SJCRH30 (cell line): ENCODE measurements around the gene TXNIP. TPM values are rescaled to one million over a fixed set of nuclear protein-coding genes. Genes with fewer than 3 reads are reported as not detected.

Experiments
- DNase-seq, 2 experiments: peaks; one replicate each; pipeline ENCODE4 v3.0.0-alpha.2; 2015 to 2020
- H3K27ac ChIP-seq: fragments of 250-450 bp; sonication (Bioruptor Pico); 2 replicates; pipeline ENCODE4 v1.5.1; 2020; ENCODE audit warnings: mild to moderate bottlenecking, moderate library complexity
- H3K27me3 ChIP-seq: fragments of 250-450 bp; sonication (Bioruptor Pico); 2 replicates; pipeline ENCODE4 v1.5.1; 2020; ENCODE audit warnings: mild to moderate bottlenecking, moderate library complexity
- H3K36me3 ChIP-seq: fragments of 250-450 bp; sonication (Bioruptor Pico); 2 replicates; pipeline ENCODE4 v1.5.1; 2020; ENCODE audit warnings: mild to moderate bottlenecking, moderate library complexity
- H3K4me1 ChIP-seq: fragments of 250-450 bp; sonication (Bioruptor Pico); 2 replicates; pipeline ENCODE4 v1.5.1; 2020; ENCODE audit warnings: mild to moderate bottlenecking, moderate library complexity
- H3K4me3 ChIP-seq: fragments of 250-450 bp; sonication (Bioruptor Pico); 2 replicates; pipeline ENCODE4 v1.5.1; 2020; ENCODE audit warnings: mild to moderate bottlenecking, moderate library complexity
- H3K9me3 ChIP-seq: fragments of 250-450 bp; sonication (Bioruptor Pico); replicated peaks from 2 replicates; pipeline ENCODE4 v1.5.1; 2020; ENCODE audit warnings: mild to moderate bottlenecking, moderate library complexity
- total RNA-seq: library from RNA; depleted of rRNA; stranded (reverse); fragments of >200 nt; shearing (Covaris generic); gene quantifications from 2 replicates; pipeline ENCODE4 v1.2.3, GENCODE V29; 2014

TXNIP gene
- total RNA-seq, 1 experiment from 2014 or later, result 177 TPM

- DNase-seq, result no peak
- no peaks in the 10 kb centered on the region for H3K27me3 ChIP-seq
- no peak overlapping the region for H3K27ac ChIP-seq
- peaks cover 11% of the 10 kb centered on the region for H3K4me1 ChIP-seq
- 0 out of 2 replicates have a peak, but pooled peaks cover 3% of the 10 kb centered on the region for H3K36me3 ChIP-seq
- H3K4me3 ChIP-seq, result no peak overlapping the region
- H3K9me3 ChIP-seq, result peaks cover 4% of the 10 kb centered on the region; the same call in 1 of the 2 replicates
Measured at GRCh38 chr1:145967288-145967687, 29.1 kb downstream of the TXNIP start.

GRCh38 chr1:145965119-145965744 lies 31.1 kb downstream of the TXNIP start:
- H3K4me1 ChIP-seq, result peaks cover 14% of the 10 kb centered on the region
- H3K27ac ChIP-seq, result no peak overlapping the region
- H3K36me3 ChIP-seq, result 0 out of 2 replicates have a peak, but pooled peaks cover 3% of the 10 kb centered on the region

GRCh38 chr1:145964328-145965118 lies 31.9 kb downstream of the TXNIP start, which contains the start of the genes ANKRD34A and POLR3GL:
Gene ANKRD34A (minus strand): TSS chr1:145964575. CDS start chr1:145961759, 2,816 bp downstream.
Gene POLR3GL (plus strand): TSS chr1:145964690. CDS start chr1:145974866, 10,176 bp downstream.
- Histone ChIP-seq H3K9me3 (peaks cover 4% of the 10 kb centered on the region; the same call in 1 of the 2 replicates), H3K27me3 (no peaks in the 10 kb centered on the region)

More at GRCh38 chr1:145965119-145965744, 31.1 kb downstream of the TXNIP start:
- DNase-seq, result no peak
- H3K9me3 ChIP-seq, result peaks cover 4% of the 10 kb centered on the region; the same call in 1 of the 2 replicates
- peak overlapping the region; percentile 64 for H3K4me3 ChIP-seq
- H3K27me3 ChIP-seq, result no peaks in the 10 kb centered on the region

GRCh38 chr1:145963265-145964019 lies 32.9 kb downstream of the TXNIP start:
- peak overlapping the region; percentile 64 for H3K4me3 ChIP-seq
- no peaks in the 10 kb centered on the region for H3K27me3 ChIP-seq
- peaks cover 4% of the 10 kb centered on the region; the same call in 1 of the 2 replicates for H3K9me3 ChIP-seq
- DNase-seq, result peak; percentile 47 to 67
- H3K4me1 ChIP-seq, result peaks cover 17% of the 10 kb centered on the region
- peak overlapping the region; percentile 36 for H3K27ac ChIP-seq
- 0 out of 2 replicates have a peak, but pooled peaks cover 3% of the 10 kb centered on the region for H3K36me3 ChIP-seq

More at GRCh38 chr1:145964328-145965118, 31.9 kb downstream of the TXNIP start, which contains the start of the genes ANKRD34A and POLR3GL:
- H3K4me1 ChIP-seq, result peaks cover 14% of the 10 kb centered on the region
- peak within 1 kb of the TSS; percentile 36 for H3K27ac ChIP-seq
- peak; percentile 88 to 91 for DNase-seq
- 0 out of 2 replicates have a peak, but pooled peaks cover 3% of the 10 kb centered on the region for H3K36me3 ChIP-seq
- H3K4me3 ChIP-seq, result peak within 1 kb of the TSS; percentile 64

DNA sequence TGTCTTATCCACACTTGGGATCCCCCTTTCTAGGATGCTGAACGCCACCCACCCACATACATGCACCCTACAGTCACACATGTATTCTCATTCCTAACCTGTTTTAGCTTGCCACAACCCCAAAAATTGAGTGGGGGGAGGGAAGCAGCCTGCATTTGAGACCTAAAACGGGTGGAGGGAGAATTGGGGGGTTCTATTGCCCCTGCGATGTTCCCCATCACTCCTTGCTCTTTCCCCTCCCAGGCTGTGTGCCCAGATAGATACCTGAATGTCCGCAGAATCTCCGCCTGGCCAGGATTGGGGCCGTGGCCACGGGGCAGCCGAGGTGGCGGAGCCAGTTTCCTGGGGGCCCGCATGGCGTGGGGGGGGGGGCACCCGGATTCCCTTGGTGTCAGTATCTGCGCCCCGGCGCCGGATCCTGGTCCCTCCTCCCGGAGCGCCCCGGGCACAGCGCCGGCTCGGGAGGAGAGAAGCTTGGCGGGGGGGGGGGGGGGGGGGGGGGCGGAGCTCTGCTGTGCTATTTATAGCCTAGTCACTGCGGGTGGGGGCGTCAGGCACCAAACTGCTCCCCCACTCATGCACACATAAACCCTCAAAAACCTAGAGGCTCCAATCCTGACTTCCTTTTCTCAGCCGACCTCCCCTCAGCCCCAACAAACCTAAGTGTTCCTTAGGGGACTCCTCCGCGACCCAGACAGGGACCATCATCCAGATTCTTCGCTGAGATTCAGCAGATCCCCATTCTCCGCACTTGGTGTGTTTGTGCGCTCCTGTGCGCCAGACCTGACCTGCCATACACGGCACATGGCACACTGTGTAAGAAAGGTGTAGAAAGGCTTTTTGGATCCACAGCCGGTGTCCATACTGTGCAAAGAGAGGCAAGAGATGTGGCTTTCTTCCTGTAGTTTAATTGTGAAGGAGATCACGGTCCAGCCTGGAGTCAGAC lies 33.9 kb downstream of the TXNIP start:
- H3K4me3 ChIP-seq, result peak overlapping the region; percentile 64
- DNase-seq, result peak in 1 of 2 experiments; percentile 42
- no peak overlapping the region for H3K27ac ChIP-seq
- H3K9me3 ChIP-seq, result no peaks in the 10 kb centered on the region; the same call in 1 of the 2 replicates
- H3K4me1 ChIP-seq, result peaks cover 19% of the 10 kb centered on the region
- H3K36me3 ChIP-seq, result no peaks in the 10 kb centered on the region
- H3K27me3 ChIP-seq, result no peaks in the 10 kb centered on the region

GRCh38 chr1:145961425-145962156 lies 34.8 kb downstream of the TXNIP start:
- no peak overlapping the region for H3K27ac ChIP-seq
- peaks cover 19% of the 10 kb centered on the region for H3K4me1 ChIP-seq
- no peaks in the 10 kb centered on the region for H3K9me3 ChIP-seq
- no peaks in the 10 kb centered on the region for H3K36me3 ChIP-seq
- H3K4me3 ChIP-seq, result peak overlapping the region; percentile 75
- DNase-seq, result no peak
- no peaks in the 10 kb centered on the region for H3K27me3 ChIP-seq

GRCh38 chr1:145961109-145961424 lies 35.3 kb downstream of the TXNIP start:
- DNase-seq, result no peak
- Histone ChIP-seq H3K4me3 (peak overlapping the region; percentile 75), H3K27me3 (no peaks in the 10 kb centered on the region), H3K36me3 (no peaks in the 10 kb centered on the region), H3K4me1 (peaks cover 19% of the 10 kb centered on the region), H3K27ac (peak overlapping the region; percentile 6; the same call in 1 of the 2 replicates), H3K9me3 (no peaks in the 10 kb centered on the region)

DNA sequence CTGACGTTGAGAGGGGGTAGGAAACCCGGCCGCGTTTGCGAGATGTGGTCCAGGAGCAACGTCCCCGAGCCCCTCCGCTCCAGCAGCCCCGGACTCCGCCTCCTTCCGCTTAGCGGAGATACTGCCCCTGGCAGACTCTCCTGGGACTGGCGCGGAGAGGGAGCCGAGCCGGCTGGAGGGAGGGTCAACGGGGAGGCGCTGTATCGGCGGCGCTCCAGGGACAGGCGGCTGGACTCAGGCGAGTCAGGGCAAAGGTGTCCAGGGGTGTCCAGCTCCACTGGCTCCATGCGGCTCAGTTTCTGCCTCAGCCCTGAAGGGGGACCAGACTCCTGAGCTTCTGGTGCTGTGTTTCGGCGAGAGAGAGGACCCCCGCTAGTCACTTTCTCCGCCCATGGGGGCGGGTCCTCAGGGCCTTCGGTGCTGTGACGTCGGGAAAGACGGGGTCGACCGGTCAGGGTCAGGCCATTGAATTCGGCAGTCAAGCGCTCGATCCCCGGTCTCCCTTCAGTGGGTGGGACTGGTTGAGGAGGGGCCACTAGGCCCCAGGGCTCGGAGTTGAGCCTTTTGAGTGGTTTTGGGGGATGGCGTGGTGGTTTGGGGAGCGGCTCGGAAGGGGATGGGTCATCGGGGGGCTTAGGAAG lies 35.8 kb downstream of the TXNIP start:
- Histone ChIP-seq H3K36me3 (no peaks in the 10 kb centered on the region), H3K27ac (peak overlapping the region; percentile 6; the same call in 1 of the 2 replicates), H3K9me3 (no peaks in the 10 kb centered on the region), H3K4me3 (peak overlapping the region; percentile 75), H3K4me1 (peaks cover 22% of the 10 kb centered on the region), H3K27me3 (no peaks in the 10 kb centered on the region)
- DNase-seq, result peak; percentile 78 to 82

- H3K4me1 ChIP-seq, result peaks cover 18% of the 10 kb centered on the region
- no peaks in the 10 kb centered on the region for H3K27me3 ChIP-seq
- no peaks in the 10 kb centered on the region for H3K36me3 ChIP-seq
- H3K4me3 ChIP-seq, result peak overlapping the region; percentile 75
- no peak for DNase-seq
- no peaks in the 10 kb centered on the region for H3K9me3 ChIP-seq
- H3K27ac ChIP-seq, result no peak overlapping the region; the same call in 1 of the 2 replicates
Measured at GRCh38 chr1:145959957-145960467, 36.4 kb downstream of the TXNIP start.

GRCh38 chr1:145959333-145959732 lies 37.0 kb downstream of the TXNIP start:
- Histone ChIP-seq H3K27me3 (no peaks in the 10 kb centered on the region), H3K4me1 (peaks cover 17% of the 10 kb centered on the region), H3K4me3 (no peak overlapping the region), H3K27ac (no peak overlapping the region), H3K36me3 (no peaks in the 10 kb centered on the region), H3K9me3 (no peaks in the 10 kb centered on the region)
- no peak for DNase-seq

GRCh38 chr1:145958734-145959133 lies 37.6 kb downstream of the TXNIP start:
- DNase-seq, result no peak
- peaks cover 16% of the 10 kb centered on the region for H3K4me1 ChIP-seq
- H3K27ac ChIP-seq, result no peak overlapping the region
- H3K27me3 ChIP-seq, result no peaks in the 10 kb centered on the region
- H3K9me3 ChIP-seq, result no peaks in the 10 kb centered on the region
- no peak overlapping the region for H3K4me3 ChIP-seq
- no peaks in the 10 kb centered on the region for H3K36me3 ChIP-seq
